ENCODE results near the gene COA5.
"Not testable (repeated sequence)": the region's sequence is repeated elsewhere in the genome, so short reads cannot be mapped to it uniquely, and the experiment has no call there.

The COA5 gene

DNA sequence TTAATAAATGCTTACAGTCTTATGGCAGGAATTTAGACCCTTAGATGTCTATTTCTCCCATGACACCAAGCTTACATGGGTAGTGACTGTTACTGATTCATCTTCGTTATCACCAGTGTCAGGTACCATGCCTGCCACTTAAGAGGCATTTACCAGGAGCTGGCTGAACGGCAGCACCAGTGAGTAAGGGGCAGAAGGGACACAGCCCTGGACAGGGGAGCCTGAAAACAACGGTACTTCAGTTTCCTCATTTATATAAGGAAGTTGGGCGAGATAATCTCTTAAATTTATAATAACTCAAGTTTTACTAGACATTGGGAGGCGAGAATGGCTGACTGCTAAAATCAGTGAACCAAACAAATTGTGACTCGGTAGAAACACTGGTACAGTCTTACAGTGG, 1.2 kb downstream of the COA5 start:
- no peak for DNase-seq (ENCODE audit: insufficient read length, low spot score)
- FAIRE-seq: no peak

DNA sequence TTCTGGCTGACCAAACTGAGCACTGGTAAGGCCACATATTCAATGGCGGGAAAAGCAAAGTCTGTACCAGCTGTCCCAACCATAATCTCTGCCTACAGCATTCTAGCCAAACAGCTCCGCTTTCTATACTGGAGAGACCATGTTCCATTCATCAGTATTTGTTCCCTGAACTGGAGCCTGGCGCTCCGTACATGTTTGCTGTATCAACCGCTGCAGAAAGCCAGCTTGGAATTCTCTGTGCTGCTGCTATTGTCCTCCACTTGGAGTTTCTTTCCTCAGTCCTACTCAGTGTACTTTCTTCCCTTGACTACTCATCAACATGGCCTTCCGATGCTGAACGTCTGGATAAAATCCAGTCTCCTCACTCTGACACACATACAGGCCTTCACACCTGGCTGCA, 1.9 kb downstream of the COA5 start:
- FAIRE-seq: no peak
- DNase-seq (ENCODE audit: insufficient read length, low spot score): no peak

DNA sequence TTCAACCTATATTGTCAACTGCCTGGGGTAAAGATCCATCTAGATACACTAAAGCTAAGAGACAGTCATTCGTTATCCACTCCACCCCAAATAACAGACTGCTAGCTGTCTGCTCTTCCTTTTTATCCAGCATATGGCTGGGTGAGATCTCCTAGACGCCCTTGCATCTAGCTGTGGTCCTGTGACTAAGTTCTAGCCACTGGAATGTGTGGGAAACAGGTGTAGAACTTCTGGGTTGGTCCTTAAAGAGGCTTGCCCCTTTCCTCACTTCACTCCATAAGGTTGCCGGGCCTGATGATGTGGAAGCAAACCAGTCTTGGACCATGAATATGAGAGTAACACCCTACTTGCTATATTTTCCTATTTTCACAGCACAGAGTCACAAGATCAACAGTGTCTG, 3.2 kb downstream of the COA5 start:
- FAIRE-seq: no peak
- DNase-seq (ENCODE audit: insufficient read length, low spot score): no peak

DNA sequence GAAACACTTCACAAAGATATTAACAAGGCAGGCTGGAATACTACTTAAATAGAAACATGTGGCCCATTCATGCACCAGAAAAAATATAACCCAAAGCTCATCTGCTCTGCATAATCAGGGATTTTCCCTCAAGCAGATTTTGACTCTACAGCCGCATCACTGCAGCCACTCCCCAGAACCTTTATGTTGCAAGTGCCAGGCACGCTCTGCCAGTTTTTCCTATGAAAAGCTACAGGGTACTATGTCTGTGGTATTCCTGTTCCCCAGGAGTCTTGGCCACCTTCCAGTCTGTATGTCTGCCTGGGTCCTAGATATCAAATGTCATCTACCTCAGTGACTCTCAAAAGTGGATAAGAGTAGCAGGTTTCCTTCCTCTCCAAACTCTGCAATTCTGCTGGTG, 3.8 kb downstream of the COA5 start:
- FAIRE-seq (no peak), DNase-seq (ENCODE audit: insufficient read length, low spot score) (no peak)

DNA sequence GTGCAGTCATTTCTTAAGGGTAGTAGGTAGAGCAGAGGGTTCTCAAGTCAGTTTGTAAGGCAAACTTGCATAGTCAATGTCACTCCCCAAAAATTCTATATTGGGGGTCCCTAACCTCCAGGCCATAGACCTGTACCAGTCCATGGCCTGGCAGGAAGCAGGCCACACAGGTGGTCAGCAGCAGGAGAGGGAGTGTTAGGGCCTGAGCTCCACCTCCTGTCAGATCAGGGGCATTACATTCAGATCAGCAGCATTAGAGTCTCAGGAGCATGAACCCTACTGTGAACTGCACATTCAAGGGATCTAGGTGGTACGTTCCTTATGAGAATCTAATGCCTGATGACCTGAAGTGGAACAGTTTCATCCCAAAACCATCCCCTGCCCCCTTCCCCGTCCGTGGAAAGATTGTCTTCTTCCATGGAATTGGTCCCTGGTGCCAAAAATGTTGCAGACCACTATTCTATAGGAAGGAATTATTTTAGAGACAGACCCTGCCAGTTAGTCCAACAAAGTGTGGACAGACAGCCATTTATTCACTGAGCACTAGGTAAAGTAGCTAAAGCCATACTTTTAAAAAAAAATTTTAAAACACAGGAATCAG, 6.7 kb downstream of the COA5 start:
- peak; percentile 80 for FAIRE-seq
- peak; percentile 51 for DNase-seq (ENCODE audit: insufficient read length, low spot score)

DNA sequence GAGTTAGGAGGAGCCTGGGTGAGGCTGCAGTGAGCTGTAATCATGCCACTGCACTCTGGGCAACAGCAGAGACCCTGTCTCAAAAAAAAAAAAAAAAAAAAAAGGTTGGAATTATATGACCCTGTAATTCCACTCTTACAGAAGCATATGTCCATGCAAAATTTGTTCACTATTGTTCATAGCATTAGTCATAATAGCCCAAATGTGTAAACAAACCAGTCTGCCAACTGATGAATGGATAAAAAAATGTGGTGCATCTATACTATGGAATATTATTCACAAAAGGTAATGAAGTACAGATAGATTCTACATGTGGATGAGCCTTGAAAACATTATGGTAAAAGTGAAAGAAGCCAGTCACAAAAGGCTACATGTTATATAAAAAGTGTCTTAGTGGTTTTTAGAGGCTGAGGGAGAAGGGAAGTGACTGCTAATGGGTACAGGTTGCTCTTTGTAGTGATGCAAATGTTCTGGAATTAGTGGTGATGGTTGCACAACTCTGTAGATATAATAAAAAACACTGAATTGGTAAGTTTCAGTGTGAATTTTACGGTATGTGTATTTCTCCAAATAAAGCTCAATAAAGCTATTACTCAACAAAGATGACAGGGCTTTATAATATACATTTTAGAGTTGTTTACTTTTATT, 9.4 kb downstream of the COA5 start:
- no peak for FAIRE-seq
- no peak for DNase-seq (ENCODE audit: insufficient read length, low spot score)

DNA sequence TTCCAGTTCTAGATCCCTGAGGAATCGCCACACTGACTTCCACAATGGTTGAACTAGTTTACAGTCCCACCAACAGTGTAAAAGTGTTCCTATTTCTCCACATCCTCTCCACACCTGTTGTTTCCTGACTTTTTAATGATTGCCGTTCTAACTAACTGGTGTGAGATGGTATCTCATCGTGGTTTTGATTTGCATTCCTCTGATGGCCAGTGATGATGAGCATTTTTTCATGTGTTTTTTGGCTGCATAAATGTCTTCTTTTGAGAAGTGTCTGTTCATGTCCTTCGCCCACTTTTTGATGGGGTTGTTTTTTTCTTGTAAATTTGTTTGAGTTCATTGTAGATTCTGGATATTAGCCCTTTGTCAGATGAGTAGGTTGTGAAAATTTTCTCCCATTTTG, 13.6 kb downstream of the COA5 start:
- not testable (repeated sequence) for DNase-seq (ENCODE audit: insufficient read length, low spot score); FAIRE-seq

DNA sequence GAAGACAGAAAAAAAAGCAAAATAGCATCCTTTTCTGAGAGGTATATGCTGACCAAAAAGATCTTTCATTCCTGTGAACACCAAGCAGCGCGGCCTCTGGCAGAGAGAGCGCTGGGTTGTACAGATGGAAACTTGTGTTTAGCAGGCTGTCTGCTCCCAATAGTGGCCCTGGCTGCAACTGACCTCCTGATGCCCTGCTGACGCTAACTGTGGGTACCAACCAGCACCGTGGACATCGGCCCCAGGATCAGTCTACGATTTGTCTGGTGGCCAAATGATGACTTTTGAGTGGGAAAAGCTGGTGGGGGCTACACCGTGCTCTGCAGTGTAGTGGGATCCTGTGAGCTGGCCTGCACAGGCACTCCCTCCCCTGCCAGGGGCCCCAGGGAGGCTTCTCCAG, 15.7 kb downstream of the COA5 start:
- DNase-seq (ENCODE audit: insufficient read length, low spot score) (no peak), FAIRE-seq (no peak)

DNA sequence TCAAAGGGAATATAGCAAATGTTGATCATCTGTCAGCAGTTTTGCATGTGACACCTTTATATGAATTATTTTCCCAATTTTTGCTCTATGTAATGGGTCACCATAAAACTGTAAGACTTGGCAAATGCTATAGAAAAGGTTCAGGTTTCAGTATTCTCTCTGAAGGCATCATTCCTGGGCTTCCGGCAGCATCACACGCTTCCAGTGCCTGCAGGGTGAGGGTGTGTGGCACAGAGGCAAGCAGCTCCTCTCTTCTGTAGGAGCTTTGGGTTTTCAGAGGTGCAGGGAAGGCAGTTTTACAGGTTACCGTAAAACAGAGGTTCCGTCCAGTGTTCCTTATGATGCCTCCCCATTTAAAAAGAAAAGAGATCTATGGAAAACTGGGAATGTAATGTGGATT, 18.8 kb downstream of the COA5 start:
- FAIRE-seq (no peak), DNase-seq (ENCODE audit: insufficient read length, low spot score) (no peak)

DNA sequence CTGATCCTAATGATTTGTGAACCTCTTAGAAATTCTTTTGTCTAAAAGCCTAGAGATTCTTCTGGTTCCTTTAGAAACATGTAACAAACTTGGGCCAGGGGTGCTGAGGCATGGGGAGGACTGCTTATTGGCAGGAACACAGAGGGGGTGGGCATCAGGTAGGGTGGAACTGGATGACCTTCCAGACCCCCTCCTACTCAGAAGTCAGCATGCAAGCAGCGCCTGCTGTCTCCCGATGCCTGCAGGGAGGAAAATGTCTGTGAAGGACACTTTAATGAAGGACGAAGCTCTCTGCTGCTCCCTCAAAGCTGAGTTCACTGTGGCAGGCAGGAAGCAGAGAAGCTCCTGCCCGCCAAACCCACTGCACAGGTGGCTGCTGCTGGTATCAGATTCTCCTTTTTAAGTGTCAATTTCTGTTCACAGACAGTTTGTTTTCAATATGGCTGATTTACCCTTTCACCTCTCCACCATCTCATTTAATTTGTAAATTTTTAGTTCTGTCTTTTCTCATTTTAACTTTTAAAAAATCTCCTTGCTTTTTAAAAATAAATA, 19.4 kb downstream of the COA5 start:
- DNase-seq (ENCODE audit: insufficient read length, low spot score) (no peak), FAIRE-seq (no peak)

DNA sequence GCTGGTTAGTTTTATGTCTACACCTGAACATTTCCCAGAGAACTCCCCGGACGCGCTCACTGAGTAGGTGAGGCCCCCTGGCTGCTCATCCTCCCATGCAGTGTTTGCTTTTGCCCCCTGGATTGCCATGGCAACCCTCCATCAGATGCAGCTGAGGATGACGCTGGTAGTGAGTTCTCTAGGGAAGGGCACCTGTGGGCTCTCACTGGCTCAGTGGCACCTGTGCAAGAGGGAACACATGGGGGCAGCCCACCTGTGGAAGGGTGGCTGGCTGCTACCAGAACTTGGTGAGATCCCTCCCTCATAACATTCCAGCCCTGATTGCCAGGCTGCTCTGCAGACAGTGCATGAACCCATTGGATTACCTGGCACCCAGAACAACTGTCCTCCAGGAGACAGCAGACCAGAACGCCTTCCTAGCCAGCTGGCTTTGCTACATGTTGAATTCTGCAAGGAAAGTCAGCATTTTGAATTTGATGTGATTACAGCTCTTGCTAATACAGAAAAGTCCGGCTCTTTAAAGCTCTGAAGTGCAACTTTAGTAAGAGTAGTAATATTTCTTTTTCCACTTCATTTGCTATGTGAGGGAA, 21.7 kb downstream of the COA5 start:
- FAIRE-seq (peak; percentile 28), DNase-seq (ENCODE audit: insufficient read length, low spot score) (no peak)

DNA sequence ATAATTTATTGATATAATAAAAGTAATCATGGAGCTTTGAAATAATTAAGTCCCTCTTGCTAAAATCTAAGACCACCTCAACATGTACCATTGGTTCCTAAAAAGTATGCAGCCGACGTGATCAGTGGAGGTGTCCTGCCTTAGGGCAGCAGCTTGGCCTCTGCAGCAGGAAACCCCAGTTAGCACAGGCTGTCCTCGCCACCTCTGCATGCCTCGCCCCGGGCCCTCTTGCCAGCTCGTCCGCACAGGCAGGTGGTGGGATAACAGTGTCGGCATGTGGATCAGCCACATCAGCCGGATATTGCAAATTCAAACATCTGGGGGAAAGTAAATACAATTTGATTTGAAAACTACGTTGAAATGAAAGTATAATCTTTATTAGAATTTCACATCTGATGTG, 22.9 kb downstream of the COA5 start:
- no peak for DNase-seq (ENCODE audit: insufficient read length, low spot score)
- no peak for FAIRE-seq

DNA sequence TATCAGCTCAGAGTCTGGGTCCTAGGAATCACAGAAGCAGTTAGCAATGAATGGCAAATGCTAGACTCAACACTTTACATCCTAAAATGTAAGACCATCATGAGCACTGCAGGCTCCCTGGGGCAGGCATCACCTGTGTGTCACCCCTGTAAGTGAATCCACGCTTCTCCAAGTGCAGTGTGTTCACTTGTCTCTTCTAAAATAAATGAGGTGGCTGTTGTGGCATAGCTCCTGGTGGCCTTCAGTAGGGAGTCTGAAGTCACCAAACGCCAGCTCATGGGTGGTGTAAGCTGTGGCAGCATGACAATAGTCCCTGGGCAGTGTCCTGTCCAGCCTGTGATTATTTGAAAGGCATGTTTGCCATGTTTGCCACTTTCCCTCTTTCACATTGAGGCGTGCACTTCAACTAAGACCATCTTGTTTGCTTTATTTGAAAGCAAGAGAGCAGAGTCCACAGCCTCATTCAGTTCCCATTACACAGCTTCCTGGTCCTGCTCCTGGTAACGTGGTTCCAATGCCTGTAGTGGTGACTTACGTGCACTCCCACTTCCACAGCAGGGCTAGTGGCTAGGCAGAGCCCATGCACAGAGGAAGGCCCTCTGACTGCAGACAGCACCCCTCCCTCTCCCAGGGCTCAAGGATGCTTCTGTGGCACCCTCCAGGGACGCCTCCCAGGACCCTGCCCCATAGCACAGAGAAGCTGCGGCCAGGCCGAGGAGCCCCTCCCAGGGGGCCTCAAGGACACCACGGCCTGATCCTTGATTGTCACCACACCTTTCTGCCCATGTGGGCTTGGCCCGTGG, 24.3 kb downstream of the COA5 start:
- FAIRE-seq: no peak
- no peak for DNase-seq (ENCODE audit: insufficient read length, low spot score)

DNA sequence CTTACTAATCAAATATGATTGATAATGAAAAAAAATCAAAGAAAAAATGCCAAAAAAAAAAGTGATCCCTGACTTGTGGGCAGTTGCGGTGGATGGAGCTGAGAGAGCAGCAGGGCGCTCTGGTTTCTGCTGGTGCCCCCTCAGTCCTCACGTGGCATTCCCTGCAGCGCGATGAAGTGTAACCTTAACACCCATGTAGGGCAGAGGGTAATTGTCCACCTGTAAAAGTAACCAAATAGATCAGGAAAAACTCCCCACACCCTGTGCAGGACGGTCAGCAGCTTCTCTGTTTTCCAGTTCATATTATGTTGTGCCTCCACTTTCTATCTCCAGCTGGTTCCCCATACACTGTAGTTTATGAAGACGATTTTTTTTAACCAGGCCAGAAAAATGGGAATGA, 25.0 kb downstream of the COA5 start:
- DNase-seq (ENCODE audit: insufficient read length, low spot score): no peak
- no peak for FAIRE-seq

DNA sequence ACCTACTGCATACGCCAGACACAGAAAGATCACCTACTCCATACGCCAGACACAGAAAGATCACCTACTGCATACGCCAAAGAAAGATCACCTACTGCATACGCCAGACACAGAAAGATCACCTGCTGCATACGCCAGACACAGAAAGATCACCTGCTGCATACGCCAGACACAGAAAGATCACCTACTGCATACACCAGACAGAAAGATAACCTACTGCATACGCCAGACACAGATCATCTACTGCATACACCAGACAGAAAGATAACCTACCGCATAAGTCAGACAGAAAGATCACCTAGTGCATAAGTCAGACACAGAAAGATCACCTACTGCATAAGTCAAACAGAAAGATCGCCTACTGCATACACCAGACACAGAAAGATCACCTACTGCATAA, 25.8 kb downstream of the COA5 start:
- no peak for DNase-seq (ENCODE audit: insufficient read length, low spot score)
- peak; percentile 89 for FAIRE-seq

DNA sequence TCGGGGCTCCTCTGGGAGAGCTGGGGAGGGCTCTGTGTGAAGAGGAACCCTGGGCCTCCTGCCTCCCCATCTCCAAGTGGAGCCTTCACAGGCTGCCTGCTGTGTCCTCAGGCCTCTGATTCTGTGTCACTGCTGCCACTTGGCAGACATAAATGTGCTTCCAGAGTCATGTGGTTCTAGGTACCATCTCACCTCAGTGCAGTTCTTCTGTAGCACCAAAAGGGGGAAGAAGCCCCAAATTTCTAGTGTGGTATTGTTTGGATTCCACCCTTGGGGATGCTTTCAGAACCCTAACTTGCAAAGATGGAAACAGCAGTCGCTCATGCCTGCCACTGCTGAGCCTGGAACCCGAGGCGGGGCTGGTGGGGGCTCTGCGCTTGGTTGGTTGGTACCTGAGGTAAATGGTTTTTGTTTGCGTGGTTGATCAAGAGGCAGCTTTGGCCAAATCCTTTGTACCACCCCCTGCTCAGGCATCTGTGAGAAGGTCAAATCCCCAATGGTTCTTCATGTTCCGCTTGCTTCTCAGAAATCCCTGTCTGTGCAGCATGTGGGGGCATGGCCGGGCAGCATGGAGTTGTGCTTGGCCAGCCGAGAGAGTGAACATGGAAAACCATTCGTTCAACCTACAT, 27.5 kb downstream of the COA5 start:
- FAIRE-seq: no peak
- no peak for DNase-seq (ENCODE audit: insufficient read length, low spot score)

DNA sequence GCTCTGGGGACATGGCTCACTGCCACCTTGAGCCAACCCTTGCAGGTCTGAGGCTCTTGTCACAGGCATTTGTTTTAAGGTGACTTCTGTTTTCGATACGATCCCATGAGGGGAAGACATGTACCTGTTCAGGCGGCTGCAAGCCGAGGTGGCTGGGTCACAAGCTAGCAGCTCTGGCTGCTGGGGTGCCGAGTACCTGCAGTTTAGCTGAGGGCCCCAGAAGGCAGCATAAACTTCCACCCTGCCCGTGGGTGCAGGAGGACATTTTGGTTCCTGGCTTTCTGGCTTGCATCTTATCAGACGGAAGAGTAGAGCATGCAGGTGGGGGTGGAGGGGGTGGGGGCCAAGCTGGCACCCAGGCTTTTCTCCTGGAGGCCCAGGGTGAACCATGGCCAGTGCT, 28.4 kb downstream of the COA5 start:
- FAIRE-seq (no peak), DNase-seq (ENCODE audit: insufficient read length, low spot score) (no peak)

DNA sequence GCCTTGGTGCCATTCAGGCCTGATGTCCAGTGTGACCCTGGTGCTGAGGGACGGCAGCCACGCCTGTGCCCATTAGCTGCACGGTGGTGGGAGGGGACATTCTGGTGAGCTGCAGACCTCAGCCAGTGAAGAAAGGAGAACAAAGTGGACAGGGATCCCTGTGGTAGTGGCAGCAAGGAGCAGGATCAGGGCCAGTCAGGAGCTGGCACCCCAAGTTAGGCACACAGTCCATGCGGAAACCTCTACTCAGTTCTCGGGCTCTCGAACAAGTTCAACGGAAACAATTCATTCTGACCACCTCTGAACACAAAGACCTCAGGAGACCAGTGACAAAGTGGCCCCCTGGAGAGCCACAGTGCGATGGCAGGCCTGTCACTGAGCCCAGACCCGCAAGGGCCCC, 30.1 kb downstream of the COA5 start:
- FAIRE-seq (peak; percentile 16), DNase-seq (ENCODE audit: insufficient read length, low spot score) (no peak)

DNA sequence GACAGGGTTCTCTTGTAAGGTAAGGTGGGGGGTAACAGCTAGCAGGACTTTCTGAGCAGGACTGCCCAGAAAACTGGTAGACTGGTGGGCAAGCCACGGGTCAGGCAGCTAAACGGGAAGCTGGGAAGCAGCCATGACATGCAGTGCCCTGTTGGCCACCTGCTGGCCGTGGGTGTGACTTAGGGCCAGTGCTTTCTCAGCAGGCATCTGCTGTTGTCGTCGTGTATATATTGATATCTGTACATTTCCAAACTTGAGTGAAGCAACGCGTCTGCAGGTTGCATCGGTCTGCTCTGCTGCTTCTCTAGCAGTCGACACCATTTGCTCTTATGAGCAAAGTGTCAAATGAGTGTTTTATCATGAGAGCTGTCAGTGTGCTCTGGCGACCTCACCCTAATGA, 31.0 kb downstream of the COA5 start:
- no peak for DNase-seq (ENCODE audit: insufficient read length, low spot score)
- FAIRE-seq: peak; percentile 78

DNA sequence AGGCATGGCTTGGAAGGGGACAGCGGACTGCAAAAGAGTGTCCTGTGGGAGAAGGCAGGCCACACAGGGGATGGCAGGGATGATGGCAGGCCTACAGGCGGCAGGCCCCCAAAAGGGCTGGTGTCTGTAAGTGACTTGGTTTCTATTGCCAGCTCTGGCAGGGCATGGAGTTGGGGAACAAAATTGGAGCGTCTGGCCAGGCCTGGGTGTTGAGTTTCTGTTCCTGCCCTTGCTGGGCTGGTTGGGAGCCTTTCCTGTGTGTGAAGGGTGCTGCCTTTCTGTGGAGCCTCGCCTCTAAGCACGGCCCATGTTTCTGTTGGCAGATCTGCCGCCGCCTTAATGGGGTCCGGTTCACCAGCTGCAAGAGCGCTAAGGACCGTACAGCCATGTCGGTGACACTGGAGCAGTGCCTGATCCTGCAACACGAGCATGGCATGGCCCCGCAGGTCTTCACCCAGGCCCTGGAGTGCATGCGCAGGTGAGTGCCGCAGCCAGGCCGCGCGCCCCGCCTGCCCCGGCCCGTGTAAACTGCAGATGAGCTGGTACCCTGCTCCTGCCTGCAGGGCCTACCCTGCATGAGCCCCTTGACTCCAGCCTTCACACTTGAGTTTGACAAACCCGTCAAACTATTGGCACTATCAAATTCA, 31.5 kb downstream of the COA5 start:
- FAIRE-seq: no peak
- no peak for DNase-seq (ENCODE audit: insufficient read length, low spot score)

DNA sequence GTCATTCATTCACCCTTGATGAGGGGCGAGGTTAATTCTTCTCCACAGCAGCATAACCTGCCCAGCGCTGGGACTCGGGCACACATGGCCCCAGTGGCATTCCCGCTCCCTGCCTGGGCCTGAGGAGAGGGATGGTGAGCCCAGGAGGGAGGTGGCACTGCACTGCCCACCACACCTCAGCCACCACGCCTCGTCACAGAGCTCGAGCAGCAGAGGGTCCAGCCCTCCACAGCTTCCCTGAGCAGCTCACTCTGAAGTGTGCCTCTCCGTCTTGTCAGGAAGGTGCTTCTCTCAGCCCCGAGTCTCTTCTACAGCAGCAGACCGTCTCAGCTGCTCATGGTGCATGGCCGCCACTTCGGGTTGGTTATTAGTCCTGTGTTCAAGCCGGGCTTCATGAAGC, 34.9 kb downstream of the COA5 start:
- DNase-seq (ENCODE audit: insufficient read length, low spot score): no peak
- FAIRE-seq: no peak
